CD4-positive, alpha-beta T cell (primary cell): ENCODE data around the gene UNC13A. TPM values are rescaled to one million over a fixed set of nuclear protein-coding genes. Genes with fewer than 3 reads are reported as not detected.

ENCODE experiments used
- ATAC-seq: fragments of 200-7000 bp; cut with Tn5 transposase; one replicate; pipeline ENCODE4 v1.10.0; 2022; ENCODE audit warnings: mild to moderate bottlenecking; ENCODE audit not compliant: poor library complexity
- CTCF ChIA-PET: fragments of 350-600 bp; sonication (Branson Sonifier 250); formaldehyde crosslinking; loops from one replicate; lab custom pipeline; 2021; ENCODE audit warnings: antibody characterized with exemption, inconsistent platforms; lab: Charles Lee
- POLR2A ChIA-PET: fragments of 350-600 bp; sonication (Branson Sonifier 250); formaldehyde crosslinking; loops from one replicate; lab custom pipeline; 2021; ENCODE audit warnings: antibody characterized with exemption, inconsistent platforms; lab: Charles Lee
- DNase-seq, 14 experiments: peaks; one replicate each; pipeline ENCODE4 v3.0.0-alpha.2; 2013 to 2020; ENCODE audit warnings: mixed read lengths in 2 of 14
- H3K27ac ChIP-seq, 2 donors: one replicate each; pipeline versions ENCODE4 v1.5.1 to v1.7.0; 2013; ENCODE audit warnings: low read length in 2 of 2, low read depth in 1 of 2, mild to moderate bottlenecking in 1 of 2
- H3K27me3 ChIP-seq, 2 experiments: 1 replicate in 1 of 2; 2 replicates in 1 of 2; pipeline versions ENCODE4 v1.6.1 to v1.7.0; 2013; ENCODE audit warnings: low read length in 2 of 2, control low read depth in 1 of 2, mild to moderate bottlenecking in 1 of 2, moderate library complexity in 1 of 2; ENCODE audit not compliant: insufficient read depth in 2 of 2, control insufficient read depth in 1 of 2
- H3K36me3 ChIP-seq: one replicate; pipeline ENCODE4 v1.6.1; 2013; ENCODE audit warnings: low read length, control low read depth; ENCODE audit not compliant: insufficient read depth
- H3K4me1 ChIP-seq: one replicate; pipeline ENCODE4 v1.6.1; 2013; ENCODE audit warnings: low read length, control low read depth; ENCODE audit not compliant: insufficient read depth
- H3K4me3 ChIP-seq: one replicate; pipeline ENCODE4 v1.5.1; 2013; ENCODE audit warnings: mild to moderate bottlenecking, low read length, moderate library complexity
- H3K9me3 ChIP-seq, 2 experiments: 1 replicate in 1 of 2; 2 replicates in 1 of 2; pipeline versions ENCODE4 v1.6.1 to v1.7.0; 2013; ENCODE audit warnings: low read length in 2 of 2, mild to moderate bottlenecking in 2 of 2, control low read depth in 1 of 2, moderate library complexity in 1 of 2; ENCODE audit not compliant: control insufficient read depth in 1 of 2, insufficient read depth in 1 of 2
- H3K27ac Mint-ChIP-seq: one replicate; pipeline ENCODE4 v1.8.0; 2020; ENCODE audit warnings: mixed read lengths
- H3K27me3 Mint-ChIP-seq: one replicate; pipeline ENCODE4 v1.8.0; 2021; ENCODE audit warnings: mixed read lengths
- H3K36me3 Mint-ChIP-seq: one replicate; pipeline ENCODE4 v1.8.0; 2021; ENCODE audit warnings: low read depth, mixed read lengths
- H3K4me1 Mint-ChIP-seq: one replicate; pipeline ENCODE4 v1.8.0; 2021; ENCODE audit warnings: low read depth, mixed read lengths
- H3K4me3 Mint-ChIP-seq: one replicate; pipeline ENCODE4 v1.8.0; 2020; ENCODE audit warnings: mild to moderate bottlenecking, mixed read lengths
- H3K9me3 Mint-ChIP-seq: one replicate; pipeline ENCODE4 v1.8.0; 2020; ENCODE audit warnings: mixed read lengths
- intact Hi-C, 2 experiments: fragments of 100-400 bp; cut with DNase I in 1 of 2; cut with micrococcal nuclease in 1 of 2; formaldehyde crosslinking; loops; one replicate each; pipeline versions ENCODE4 v1.15.1 to v1.9.0; 2023 to 2025; cut with DNase I, micrococcal nuclease
- total RNA-seq, 174 experiments: library from RNA in 2 of 174; stranded (reverse) in 2 of 174; gene quantifications; one replicate each; pipeline ENCODE4 v1.2.3 and lab custom pipeline; 2021 to 2026
- TF ChIP-seq, protein P1 (sequence below): fragments of 200-600 bp; IDR thresholded peaks from one replicate; pipeline ENCODE4 v1.8.0; 2022; ENCODE audit warnings: antibody characterized with exemption, mild to moderate bottlenecking

UNC13A gene
- total RNA-seq, 2 experiments from 2014 or later = 0.11 to 0.14 TPM

DNA sequence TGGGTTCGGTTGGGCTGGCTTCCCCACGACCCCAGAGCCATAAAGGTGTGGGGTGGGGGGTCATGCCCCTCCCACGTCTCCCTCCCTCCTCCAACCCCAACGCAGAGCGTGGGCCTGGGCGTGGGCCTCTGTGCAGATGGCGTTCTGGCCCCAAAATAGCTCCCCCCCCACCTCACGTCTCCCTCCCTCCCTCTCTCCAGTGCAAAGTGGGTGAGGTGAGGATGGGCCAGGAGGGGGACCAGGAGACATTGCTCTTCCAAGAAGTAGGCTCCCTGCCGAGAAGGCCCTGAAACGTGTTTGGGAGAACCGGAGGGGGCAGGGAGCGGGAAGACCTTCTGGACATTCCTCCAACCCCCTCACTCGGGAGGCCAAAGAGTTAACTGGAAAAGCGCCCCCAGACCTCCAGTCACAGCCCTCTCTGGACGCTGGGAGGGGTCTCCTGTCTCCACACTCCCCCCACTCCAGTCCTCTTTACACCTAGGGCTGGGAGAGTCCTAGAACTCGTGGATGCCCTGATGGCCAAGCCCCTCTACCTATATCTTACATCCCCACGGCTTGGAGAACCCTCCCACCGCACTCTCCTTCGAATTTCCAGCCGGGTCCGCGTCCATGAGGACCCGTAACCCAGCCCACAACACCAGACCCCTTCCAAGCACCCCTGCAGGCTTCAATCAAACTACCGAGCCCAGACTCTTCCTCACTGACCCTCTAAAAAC lies 855 bp downstream of the UNC13A start:
- Mint-ChIP-seq H3K4me1 (peaks cover 12% of the 10 kb centered on the region), H3K4me3 (peak overlapping the region; percentile 35), H3K27me3 (peaks cover 83% of the 10 kb centered on the region), H3K36me3 (no peaks in the 10 kb centered on the region), H3K9me3 (no peaks in the 10 kb centered on the region), H3K27ac (no peak overlapping the region)
- Histone ChIP-seq H3K4me1 (peaks cover 27% of the 10 kb centered on the region), H3K9me3 (peaks cover 0 to 17% of the 10 kb centered on the region in 2 experiments), H3K27ac (no peak overlapping the region), H3K36me3 (no peaks in the 10 kb centered on the region), H3K4me3 (no peak overlapping the region), H3K27me3 (peaks cover 51 to 74% of the 10 kb centered on the region in 2 experiments)
- ChIA-PET POLR2A (no interaction called here), CTCF (no interaction called here)
- no peak for DNase-seq
- no peak for ATAC-seq
- intact Hi-C loops = no loop called here
- TF ChIP-seq, protein P1, sequence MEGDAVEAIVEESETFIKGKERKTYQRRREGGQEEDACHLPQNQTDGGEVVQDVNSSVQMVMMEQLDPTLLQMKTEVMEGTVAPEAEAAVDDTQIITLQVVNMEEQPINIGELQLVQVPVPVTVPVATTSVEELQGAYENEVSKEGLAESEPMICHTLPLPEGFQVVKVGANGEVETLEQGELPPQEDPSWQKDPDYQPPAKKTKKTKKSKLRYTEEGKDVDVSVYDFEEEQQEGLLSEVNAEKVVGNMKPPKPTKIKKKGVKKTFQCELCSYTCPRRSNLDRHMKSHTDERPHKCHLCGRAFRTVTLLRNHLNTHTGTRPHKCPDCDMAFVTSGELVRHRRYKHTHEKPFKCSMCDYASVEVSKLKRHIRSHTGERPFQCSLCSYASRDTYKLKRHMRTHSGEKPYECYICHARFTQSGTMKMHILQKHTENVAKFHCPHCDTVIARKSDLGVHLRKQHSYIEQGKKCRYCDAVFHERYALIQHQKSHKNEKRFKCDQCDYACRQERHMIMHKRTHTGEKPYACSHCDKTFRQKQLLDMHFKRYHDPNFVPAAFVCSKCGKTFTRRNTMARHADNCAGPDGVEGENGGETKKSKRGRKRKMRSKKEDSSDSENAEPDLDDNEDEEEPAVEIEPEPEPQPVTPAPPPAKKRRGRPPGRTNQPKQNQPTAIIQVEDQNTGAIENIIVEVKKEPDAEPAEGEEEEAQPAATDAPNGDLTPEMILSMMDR = no peak

DNA sequence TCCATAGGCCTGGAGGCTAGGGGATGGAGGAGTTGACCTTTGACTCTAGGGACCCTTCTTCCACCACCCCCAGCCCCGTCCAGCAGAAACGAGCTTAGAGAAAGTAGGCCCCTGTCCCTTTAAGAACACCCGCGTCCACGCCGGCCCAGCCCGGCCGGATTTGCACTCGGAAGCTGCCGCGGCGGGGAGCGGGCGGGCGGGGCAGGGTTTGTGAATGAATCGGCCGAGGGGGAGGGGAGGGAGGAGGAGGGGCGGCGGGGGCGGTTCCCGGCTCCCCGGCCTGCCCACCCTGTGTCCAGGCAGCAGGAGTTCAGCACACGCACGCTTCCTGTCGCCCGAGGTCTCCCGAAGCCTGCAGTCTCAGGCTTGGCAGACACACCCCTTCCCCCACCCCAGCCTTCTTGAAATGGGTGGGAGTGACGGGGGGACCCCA lies 1.5 kb downstream of the UNC13A start:
- H3K27me3 Mint-ChIP-seq = peaks cover 86% of the 10 kb centered on the region
- no peaks in the 10 kb centered on the region for H3K36me3 Mint-ChIP-seq
- H3K9me3 ChIP-seq = peaks cover 0 to 20% of the 10 kb centered on the region in 2 experiments
- H3K4me1 ChIP-seq = peaks cover 27% of the 10 kb centered on the region
- CTCF ChIA-PET = no interaction called here
- intact Hi-C loops = no loop called here
- no peaks in the 10 kb centered on the region for H3K9me3 Mint-ChIP-seq
- H3K4me3 ChIP-seq = no peak overlapping the region
- no peak overlapping the region for H3K4me3 Mint-ChIP-seq
- TF ChIP-seq, protein P1 = no peak
- no peaks in the 10 kb centered on the region for H3K36me3 ChIP-seq
- DNase-seq (peak in 1 of 14 experiments; percentile 16), ATAC-seq (no peak)
- POLR2A ChIA-PET = no interaction called here
- no peak overlapping the region for H3K27ac Mint-ChIP-seq
- no peak overlapping the region for H3K27ac ChIP-seq
- H3K4me1 Mint-ChIP-seq = peaks cover 12% of the 10 kb centered on the region
- H3K27me3 ChIP-seq = peaks cover 55 to 79% of the 10 kb centered on the region in 2 experiments

DNA sequence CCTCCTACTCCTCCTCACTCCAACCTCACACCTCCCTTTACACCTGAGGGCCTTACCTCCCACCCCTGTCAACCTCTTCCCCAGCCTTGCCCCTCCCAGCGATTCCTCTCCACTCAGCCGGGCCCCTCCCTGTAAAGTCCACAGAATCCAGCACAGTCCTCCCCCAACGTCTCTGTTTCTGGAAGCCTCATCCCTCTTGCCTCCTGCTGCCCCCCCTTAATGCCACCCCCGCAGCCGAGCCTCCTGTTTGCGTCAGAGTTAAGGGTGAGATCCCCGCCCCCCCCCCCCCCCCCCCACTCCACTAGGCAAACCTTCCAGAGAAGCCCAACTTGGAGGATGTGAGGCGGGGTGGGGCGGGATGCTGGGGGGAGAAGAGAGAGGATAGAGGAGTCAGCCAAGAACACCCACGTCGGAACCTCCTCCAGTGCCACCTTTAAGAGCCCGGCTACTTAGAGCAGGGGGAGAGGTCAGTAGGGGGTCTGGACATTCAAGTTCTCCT lies 2.1 kb downstream of the UNC13A start:
- Histone ChIP-seq H3K27ac (no peak overlapping the region), H3K4me3 (no peak overlapping the region), H3K4me1 (peaks cover 27% of the 10 kb centered on the region), H3K36me3 (no peaks in the 10 kb centered on the region), H3K27me3 (peaks cover 60 to 85% of the 10 kb centered on the region in 2 experiments), H3K9me3 (peaks cover 0 to 22% of the 10 kb centered on the region in 2 experiments)
- H3K27me3 Mint-ChIP-seq = peaks cover 91% of the 10 kb centered on the region
- ATAC-seq (no peak), DNase-seq (no peak)
- H3K27ac Mint-ChIP-seq = no peak overlapping the region
- TF ChIP-seq, protein P1 = no peak
- H3K4me3 Mint-ChIP-seq = no peak overlapping the region
- intact Hi-C loops = no loop called here
- H3K36me3 Mint-ChIP-seq = no peaks in the 10 kb centered on the region
- peaks cover 12% of the 10 kb centered on the region for H3K4me1 Mint-ChIP-seq
- ChIA-PET POLR2A (no interaction called here), CTCF (no interaction called here)
- H3K9me3 Mint-ChIP-seq = no peaks in the 10 kb centered on the region
